Measurements from ENCODE around the gene ZNHIT1. TPM values are rescaled to one million over a fixed set of nuclear protein-coding genes. Genes with fewer than 3 reads are reported as not detected.
A peak's percentile ranks its signal among the peaks of the same experiment; 100 is the strongest.

The ZNHIT1 gene
- total RNA-seq, 2 donors from 2014 or later: 56.5 to 61.7 TPM

GRCh38 chr7:101177644-101178043, 40.3 kb upstream of the ZNHIT1 start:
- no peaks in the 10 kb centered on the region for H3K36me3 ChIP-seq (ENCODE audit: control insufficient read depth, insufficient read depth, low read length)
- Mint-ChIP-seq H3K27me3 (ENCODE audit: insufficient read depth) (peaks cover 100% of the 10 kb centered on the region), H3K36me3 (ENCODE audit: low read depth) (peaks cover 2% of the 10 kb centered on the region), H3K4me3 (no peak overlapping the region), H3K27ac (no peak overlapping the region), H3K4me1 (peaks cover 12% of the 10 kb centered on the region), H3K9me3 (peaks cover 2% of the 10 kb centered on the region)
- no peak overlapping the region for H3K9ac ChIP-seq (ENCODE audit: extremely low read depth, low read length, poor library complexity, severe bottlenecking)
- H3K9me3 ChIP-seq (ENCODE audit: control insufficient read depth, low read length): no peaks in the 10 kb centered on the region
- no peak overlapping the region for H3K4me3 ChIP-seq (ENCODE audit: low read length)
- no peaks in the 10 kb centered on the region for H3K4me1 ChIP-seq (ENCODE audit: control insufficient read depth, insufficient read depth, low read length)
- peaks cover 81% of the 10 kb centered on the region for H3K27me3 ChIP-seq (ENCODE audit: control insufficient read depth, insufficient read depth, low read length, poor library complexity, severe bottlenecking)
- no peak overlapping the region for H3K27ac ChIP-seq (ENCODE audit: low read depth, low read length)
- TF ChIP-seq CTCF (conservative IDR thresholded peaks at IDR 0.05): no peak
- WGBS, 2 experiments (ENCODE audit: insufficient coverage in 1 of 2, insufficient read length in 1 of 2): 90% methylated on average over 2 of the region's 2 CpGs
- no peak for DNase-seq

- peaks cover 67% of the 10 kb centered on the region for H3K27me3 ChIP-seq (ENCODE audit: control insufficient read depth, insufficient read depth, low read length, poor library complexity, severe bottlenecking)
- no peaks in the 10 kb centered on the region for H3K9me3 ChIP-seq (ENCODE audit: control insufficient read depth, low read length)
- H3K4me1 ChIP-seq (ENCODE audit: control insufficient read depth, insufficient read depth, low read length): no peaks in the 10 kb centered on the region
- peak; percentile 71 for DNase-seq
- H3K27me3 Mint-ChIP-seq (ENCODE audit: insufficient read depth): peaks cover 87% of the 10 kb centered on the region
- peaks cover 10% of the 10 kb centered on the region for H3K4me1 Mint-ChIP-seq
- TF ChIP-seq CTCF (conservative IDR thresholded peaks at IDR 0.05): no peak
- peak overlapping the region; percentile 49 for H3K4me3 Mint-ChIP-seq
- H3K4me3 ChIP-seq (ENCODE audit: low read length): peak overlapping the region; percentile 56
- H3K27ac Mint-ChIP-seq: no peak overlapping the region
- H3K36me3 ChIP-seq (ENCODE audit: control insufficient read depth, insufficient read depth, low read length): no peaks in the 10 kb centered on the region
- H3K9me3 Mint-ChIP-seq: peaks cover 1% of the 10 kb centered on the region
- WGBS, 2 experiments (ENCODE audit: insufficient coverage in 1 of 2, insufficient read length in 1 of 2): 5 to 6% methylated on average over 10 to 20 of the region's 20 CpGs
- H3K36me3 Mint-ChIP-seq (ENCODE audit: low read depth): peaks cover under 1% of the 10 kb centered on the region
- peak overlapping the region; percentile 60 for H3K27ac ChIP-seq (ENCODE audit: low read depth, low read length)
- no peak overlapping the region for H3K9ac ChIP-seq (ENCODE audit: extremely low read depth, low read length, poor library complexity, severe bottlenecking)
These were observed 38.8 kb upstream of the ZNHIT1 start for GRCh38 chr7:101179117-101179516.

GRCh38 chr7:101179713-101180112, 38.3 kb upstream of the ZNHIT1 start:
- Histone ChIP-seq H3K27me3 (ENCODE audit: control insufficient read depth, insufficient read depth, low read length, poor library complexity, severe bottlenecking) (peaks cover 61% of the 10 kb centered on the region), H3K36me3 (ENCODE audit: control insufficient read depth, insufficient read depth, low read length) (no peaks in the 10 kb centered on the region), H3K27ac (ENCODE audit: low read depth, low read length) (no peak overlapping the region), H3K9me3 (ENCODE audit: control insufficient read depth, low read length) (no peaks in the 10 kb centered on the region), H3K4me3 (ENCODE audit: low read length) (peak overlapping the region; percentile 56), H3K4me1 (ENCODE audit: control insufficient read depth, insufficient read depth, low read length) (no peaks in the 10 kb centered on the region), H3K9ac (ENCODE audit: extremely low read depth, low read length, poor library complexity, severe bottlenecking) (no peak overlapping the region)
- peak; percentile 62 for DNase-seq
- no peak overlapping the region for H3K27ac Mint-ChIP-seq
- H3K4me3 Mint-ChIP-seq: peak overlapping the region; percentile 49
- peaks cover 83% of the 10 kb centered on the region for H3K27me3 Mint-ChIP-seq (ENCODE audit: insufficient read depth)
- TF ChIP-seq CTCF (conservative IDR thresholded peaks at IDR 0.05): no peak
- no peaks in the 10 kb centered on the region for H3K9me3 Mint-ChIP-seq
- peaks cover 8% of the 10 kb centered on the region for H3K4me1 Mint-ChIP-seq
- no peaks in the 10 kb centered on the region for H3K36me3 Mint-ChIP-seq (ENCODE audit: low read depth)
- 2 to 3% methylated on average over 13 to 27 of the region's 27 CpGs for WGBS, 2 experiments (ENCODE audit: insufficient coverage in 1 of 2, insufficient read length in 1 of 2)

Data from endodermal cell (in vitro differentiated cells).